NK-92 (cell line): Measurements from ENCODE around the gene POU6F2.

Experiments used
- DNase-seq: peaks from one replicate; lab custom pipeline; 2025; ENCODE audit not compliant: unreplicated experiment; lab: John Stamatoyannopoulos, UW

Gene POU6F2

GRCh38 chr7:39430441-39430840 is 452.7 kb downstream of the POU6F2 start:
- no peak for DNase-seq

GRCh38 chr7:39430909-39431641 is 453.4 kb downstream of the POU6F2 start:
- no peak for DNase-seq

GRCh38 chr7:39432368-39432767 is 454.7 kb downstream of the POU6F2 start:
- DNase-seq: no peak

GRCh38 chr7:39432807-39433416 is 455.2 kb downstream of the POU6F2 start:
- DNase-seq: no peak

- DNase-seq: no peak
Observed at GRCh38 chr7:39433550-39433949, 455.8 kb downstream of the POU6F2 start.

- DNase-seq: no peak
Observed at GRCh38 chr7:39434012-39434411, 456.3 kb downstream of the POU6F2 start.

GRCh38 chr7:39446546-39446945 is 468.8 kb downstream of the POU6F2 start:
- DNase-seq: no peak

- DNase-seq: no peak
Observed at GRCh38 chr7:39451901-39452300, 474.2 kb downstream of the POU6F2 start.

- DNase-seq: no peak
Observed at GRCh38 chr7:39453743-39454355, 476.1 kb downstream of the POU6F2 start.

GRCh38 chr7:39458061-39458745 is 480.5 kb downstream of the POU6F2 start:
- DNase-seq: no peak

- DNase-seq: no peak
Observed at GRCh38 chr7:39459636-39460035, 481.9 kb downstream of the POU6F2 start.

- DNase-seq: no peak
Observed at GRCh38 chr7:39460486-39460885, 482.8 kb downstream of the POU6F2 start.

- no peak for DNase-seq
Observed at GRCh38 chr7:39461263-39461820, 483.6 kb downstream of the POU6F2 start.

GRCh38 chr7:39463252-39463651 is 485.5 kb downstream of the POU6F2 start:
- no peak for DNase-seq

GRCh38 chr7:39464350-39465054 is 486.8 kb downstream of the POU6F2 start:
- DNase-seq: no peak

GRCh38 chr7:39465055-39465929 is 487.6 kb downstream of the POU6F2 start:
- DNase-seq: no peak

- DNase-seq: no peak
Observed at GRCh38 chr7:39468261-39468660, 490.6 kb downstream of the POU6F2 start.

GRCh38 chr7:39468808-39469374 is 491.2 kb downstream of the POU6F2 start:
- DNase-seq: no peak

GRCh38 chr7:39480901-39481300 is 503.2 kb downstream of the POU6F2 start:
- DNase-seq: no peak
